H9 (cell line): ENCODE results near the gene EXOC3L1. TPM values are rescaled to one million over a fixed set of nuclear protein-coding genes. Genes with fewer than 3 reads are reported as not detected.

Experiments used
- DNase-seq: peaks from one replicate; pipeline ENCODE4 v3.0.0-alpha.2; 2017
- H2AFZ ChIP-seq: one replicate; pipeline ENCODE4 v1.6.1; 2013; ENCODE audit warnings: mild to moderate bottlenecking, low read length, control low read depth, moderate library complexity
- H2AK5ac ChIP-seq: 2 replicates; pipeline ENCODE4 v1.6.1; 2013; ENCODE audit warnings: low read length, control low read depth, mixed read lengths; ENCODE audit not compliant: insufficient read length
- H2BK120ac ChIP-seq: one replicate; pipeline ENCODE4 v1.6.1; 2013; ENCODE audit warnings: low read depth, mild to moderate bottlenecking, low read length, control low read depth, inconsistent platforms; ENCODE audit not compliant: poor library complexity, severe bottlenecking
- H2BK12ac ChIP-seq: 2 replicates; pipeline ENCODE4 v1.6.1; 2013; ENCODE audit warnings: low read length, control low read depth, mixed read lengths, low read depth; ENCODE audit not compliant: insufficient read length
- H2BK15ac ChIP-seq: 2 replicates; pipeline ENCODE4 v1.6.1; 2013; ENCODE audit warnings: low read depth, low read length, control low read depth
- H2BK20ac ChIP-seq: one replicate; pipeline ENCODE4 v1.6.1; 2013; ENCODE audit warnings: low read depth, mild to moderate bottlenecking, low read length, control low read depth, inconsistent platforms; ENCODE audit not compliant: poor library complexity, severe bottlenecking
- H2BK5ac ChIP-seq: 2 replicates; pipeline ENCODE4 v1.6.1; 2013; ENCODE audit warnings: low read length, control low read depth, mixed read lengths; ENCODE audit not compliant: insufficient read length
- H3K14ac ChIP-seq: 2 replicates; pipeline ENCODE4 v1.6.1; 2013; ENCODE audit warnings: low read length, control low read depth; ENCODE audit not compliant: insufficient read depth
- H3K18ac ChIP-seq: 2 replicates; pipeline ENCODE4 v1.6.1; 2013; ENCODE audit warnings: low read depth, mild to moderate bottlenecking, mixed read lengths, low read length, control low read depth; ENCODE audit not compliant: insufficient read length
- H3K23ac ChIP-seq: 2 replicates; pipeline ENCODE4 v1.6.1; 2013; ENCODE audit warnings: low read length, control low read depth, mixed read lengths, low read depth; ENCODE audit not compliant: insufficient read length
- H3K23me2 ChIP-seq: 2 replicates; pipeline ENCODE4 v1.6.1; 2013; ENCODE audit warnings: low read depth, mild to moderate bottlenecking, mixed read lengths, low read length, control low read depth; ENCODE audit not compliant: insufficient read length, poor library complexity, severe bottlenecking
- H3K27ac ChIP-seq: 2 replicates; pipeline ENCODE4 v1.5.1; 2013; ENCODE audit warnings: low read length, control low read depth, mixed read lengths, low read depth; ENCODE audit not compliant: insufficient read length
- H3K27me3 ChIP-seq: 2 replicates; pipeline ENCODE4 v1.6.1; 2013; ENCODE audit warnings: low read length, control low read depth, inconsistent platforms; ENCODE audit not compliant: insufficient read depth
- H3K4ac ChIP-seq: 2 replicates; pipeline ENCODE4 v1.6.1; 2013; ENCODE audit warnings: low read depth, mild to moderate bottlenecking, control low read depth, inconsistent platforms, low read length, moderate library complexity
- H3K4me1 ChIP-seq: 2 replicates; pipeline ENCODE4 v1.6.1; 2013; ENCODE audit warnings: low read length, control low read depth, inconsistent platforms; ENCODE audit not compliant: insufficient read depth
- H3K4me2 ChIP-seq: 2 replicates; pipeline ENCODE4 v1.6.1; 2013; ENCODE audit warnings: low read length, control low read depth, mixed read lengths; ENCODE audit not compliant: insufficient read length, insufficient read depth
- H3K56ac ChIP-seq: 2 replicates; pipeline ENCODE4 v1.6.1; 2013; ENCODE audit warnings: low read depth, mild to moderate bottlenecking, mixed read lengths, low read length, control low read depth; ENCODE audit not compliant: insufficient read length
- H3K79me1 ChIP-seq: 2 replicates; pipeline ENCODE4 v1.6.1; 2013; ENCODE audit warnings: low read depth, mild to moderate bottlenecking, moderate library complexity, low read length, control low read depth, inconsistent platforms; ENCODE audit not compliant: insufficient read depth, poor library complexity, severe bottlenecking
- H3K79me2 ChIP-seq: 2 replicates; pipeline ENCODE4 v1.6.1; 2013; ENCODE audit warnings: low read length, control low read depth, inconsistent platforms; ENCODE audit not compliant: insufficient read depth
- H3K9ac ChIP-seq: 2 replicates; pipeline ENCODE4 v1.6.1; 2013; ENCODE audit warnings: low read length, control low read depth, mixed read lengths; ENCODE audit not compliant: insufficient read length; ENCODE audit errors: extremely low read depth
- H3K9me3 ChIP-seq: one replicate; pipeline ENCODE4 v1.6.1; 2013; ENCODE audit warnings: low read depth, low read length, inconsistent platforms; ENCODE audit not compliant: control insufficient read depth
- H3T11ph ChIP-seq: one replicate; pipeline ENCODE4 v1.6.1; 2013; ENCODE audit warnings: mild to moderate bottlenecking, low read length, control low read depth, inconsistent platforms
- H4K20me1 ChIP-seq: one replicate; pipeline ENCODE4 v1.6.1; 2013; ENCODE audit not compliant: control insufficient read depth, insufficient read length, insufficient read depth
- H4K5ac ChIP-seq: 2 replicates; pipeline ENCODE4 v1.6.1; 2013; ENCODE audit warnings: low read depth, mild to moderate bottlenecking, mixed read lengths, low read length, control low read depth; ENCODE audit not compliant: insufficient read length
- H4K8ac ChIP-seq: replicated peaks from 2 replicates; pipeline ENCODE4 v1.6.1; 2013; ENCODE audit warnings: low read length, control low read depth, mixed read lengths, low read depth; ENCODE audit not compliant: insufficient read length
- H4K91ac ChIP-seq: 2 replicates; pipeline ENCODE4 v1.6.1; 2013; ENCODE audit warnings: low read depth, mild to moderate bottlenecking, moderate library complexity, mixed read lengths, low read length, control low read depth; ENCODE audit not compliant: insufficient read length
- H3K27ac Mint-ChIP-seq, 3 experiments: 2 replicates in 2 of 3; 3 replicates in 1 of 3; pipeline ENCODE4 v1.8.0; 2020 to 2021; ENCODE audit warnings: mixed read lengths in 3 of 3, mild to moderate bottlenecking in 1 of 3, moderate library complexity in 1 of 3
- H3K27me3 Mint-ChIP-seq: 2 replicates; pipeline ENCODE4 v1.8.0; 2021; ENCODE audit warnings: low read depth, mild to moderate bottlenecking, moderate library complexity, mixed read lengths
- H3K36me3 Mint-ChIP-seq, 3 experiments: 2 replicates in 2 of 3; 3 replicates in 1 of 3; pipeline ENCODE4 v1.8.0; 2020 to 2021; ENCODE audit warnings: low read depth in 3 of 3, mixed read lengths in 3 of 3; ENCODE audit not compliant: insufficient read depth in 1 of 3
- H3K4me1 Mint-ChIP-seq, 2 experiments: 2 replicates each; pipeline ENCODE4 v1.8.0; 2020; ENCODE audit warnings: mixed read lengths in 2 of 2
- H3K4me3 Mint-ChIP-seq, 2 experiments: 2 replicates in 1 of 2; 3 replicates in 1 of 2; pipeline ENCODE4 v1.8.0; 2020 to 2021; ENCODE audit warnings: mild to moderate bottlenecking in 2 of 2, mixed read lengths in 2 of 2, moderate library complexity in 1 of 2
- H3K9me3 Mint-ChIP-seq, 2 experiments: 2 replicates in 1 of 2; 3 replicates in 1 of 2; pipeline ENCODE4 v1.8.0; 2020; ENCODE audit warnings: mild to moderate bottlenecking in 2 of 2, mixed read lengths in 2 of 2, moderate library complexity in 1 of 2
- CTCF ChIP-seq: fragments of 200-600 bp; sonication (generic); conservative IDR thresholded peaks from 3 replicates; pipeline ENCODE4 v1.8.0; 2021; ENCODE audit warnings: antibody characterized with exemption, mild to moderate bottlenecking
- WGBS: extraction: QIAGEN DNeasy Blood & Tissue Kit; methylation state at CpG from one replicate; pipeline ENCODE4 v1.1.7; 2013; ENCODE audit warnings: missing lambda C conversion rate, low lambda C conversion rate, mixed read lengths; ENCODE audit not compliant: insufficient read length; ENCODE audit errors: extremely low coverage; 5-methylcytosine and 5-hydroxymethylcytosine counted together
- total RNA-seq: library from RNA; stranded (reverse); gene quantifications from 2 replicates; pipeline ENCODE4 v1.2.1, GENCODE V29; 2021

EXOC3L1 gene
- total RNA-seq, 1 experiment from 2014 or later, result 3.3 TPM

GRCh38 chr16:67187175-67187890, 2.6 kb downstream of the EXOC3L1 start:
- Histone ChIP-seq H2BK5ac (no peak overlapping the region), H3T11ph (no peak overlapping the region), H3K4ac (no peak overlapping the region), H2AFZ (no peak overlapping the region), H4K20me1 (no peaks in the 10 kb centered on the region), H3K56ac (no peak overlapping the region), H3K79me1 (peaks cover 1% of the 10 kb centered on the region), H3K27me3 (peaks cover 4% of the 10 kb centered on the region), H4K5ac (no peak overlapping the region), H3K9me3 (no peaks in the 10 kb centered on the region), H2BK15ac (no peak overlapping the region), H3K14ac (no peak overlapping the region), H3K18ac (no peak overlapping the region), H3K4me2 (no peak overlapping the region), H4K8ac (no peak overlapping the region), H2BK20ac (no peak overlapping the region), H3K4me1 (peaks cover 6% of the 10 kb centered on the region; the same call in 1 of the 2 replicates), H2BK12ac (no peak overlapping the region), H2BK120ac (no peak overlapping the region), H3K79me2 (peaks cover under 1% of the 10 kb centered on the region; the same call in 1 of the 2 replicates), H3K9ac (no peak overlapping the region), H3K23ac (no peak overlapping the region), H4K91ac (no peak overlapping the region), H3K23me2 (peaks cover 13% of the 10 kb centered on the region), H3K27ac (no peak overlapping the region), H2AK5ac (no peak overlapping the region)
- WGBS, result no CpG with 5 or more reads among the region's 26 CpGs
- no peak for TF ChIP-seq CTCF
- Mint-ChIP-seq H3K4me1 (peaks cover 21 to 27% of the 10 kb centered on the region in 2 experiments), H3K27ac (no peak overlapping the region), H3K27me3 (peaks cover 29% of the 10 kb centered on the region), H3K4me3 (no peak overlapping the region), H3K9me3 (no peaks in the 10 kb centered on the region; a peak in 2 of 5 replicates), H3K36me3 (no peaks in the 10 kb centered on the region; a peak in 1 of 7 replicates)
- no peak for DNase-seq
